ENCODE measurements around the gene SIRT5. TPM values are rescaled to one million over a fixed set of nuclear protein-coding genes. Genes with fewer than 3 reads are reported as not detected.

The SIRT5 gene
- total RNA-seq, 1 experiment from 2014 or later, result 13.8 TPM

GRCh38 chr6:13624871-13625288, 50.5 kb downstream of the SIRT5 start:
- Histone ChIP-seq H3K27ac (ENCODE audit: low read depth, low read length) (no peak overlapping the region), H3K9me2 (ENCODE audit: insufficient read depth) (no peaks in the 10 kb centered on the region), H3K4me2 (ENCODE audit: low read length) (no peak overlapping the region), H3K36me3 (ENCODE audit: control insufficient read depth in 1 of 2, insufficient read depth in 2 of 2, low read length in 2 of 2) (peaks cover 41 to 49% of the 10 kb centered on the region in 2 experiments), H2AFZ (ENCODE audit: low read depth, low read length, poor library complexity, severe bottlenecking) (no peak overlapping the region), H3K9me3 (ENCODE audit: control insufficient read depth in 1 of 2, insufficient read depth in 1 of 2, low read depth in 1 of 2, low read length in 2 of 2) (no peaks in the 10 kb centered on the region), H4K20me1 (ENCODE audit: insufficient read depth) (no peaks in the 10 kb centered on the region), H3K9ac (ENCODE audit: low read length) (no peak overlapping the region), H3K27me3 (ENCODE audit: insufficient read depth, low read length) (no peaks in the 10 kb centered on the region), H3K4me3 (replicated peaks in 1 of 2; ENCODE audit: low read depth in 1 of 2, low read length in 2 of 2) (no peak overlapping the region), H3K79me2 (ENCODE audit: insufficient read depth, low read length) (peaks cover 11% of the 10 kb centered on the region), H3K4me1 (ENCODE audit: control insufficient read depth in 1 of 2, insufficient read depth in 2 of 2, low read length in 2 of 2) (no peaks in the 10 kb centered on the region)
- CTCF ChIA-PET, result interaction anchor here (0.9 to 1.5 kb wide), 11 partner anchors 10 to 440 kb away, joined by 3 to 13 read pairs (median 4); partner anchors contain the start of genes NOL7, SIRT5 and TBC1D7
- peak; percentile 94 for ATAC-seq
- POLR2A ChIA-PET, result interaction anchor here (1.0 kb wide), 1 partner anchor 9 kb away, joined by 5 read pairs; the partner anchor contains the start of gene NOL7
- intact Hi-C loops (cut with micrococcal nuclease), result loop anchor here (1.0 kb wide), 1 partner anchor 289 kb away; no protein-coding TSS in a partner anchor
- TF ChIP-seq TCF7L2 (IDR thresholded peaks at IDR 0.05; ENCODE audit: borderline replicate concordance, extremely low read depth, insufficient read depth, insufficient read length) (no peak), CTCF (IDR thresholded peaks at IDR 0.05 in 2 of 3, conservative IDR thresholded peaks at IDR 0.05 in 1 of 3; ENCODE audit: borderline replicate concordance in 1 of 3, insufficient read depth in 1 of 3, low read depth in 2 of 3, low read length in 2 of 3) (peak in 2 of 3 experiments; percentile 67 to 71; a peak in 4 of 6 replicates), RAD21 (IDR thresholded peaks at IDR 0.05; ENCODE audit: low read depth) (peak; percentile 53)
- BruUV-seq (replicated peaks), result no TSS peak
- DNase-seq (ENCODE audit: low read depth, low spot score), result peak; percentile 47
- RAD21 ChIA-PET (ENCODE audit: low non-redundant PET in 1 of 2, low total read pairs in 2 of 2, uncharacterized antibody in 2 of 2, unreplicated experiment in 2 of 2), result interaction anchor here in 1 of 2 experiments (0.7 kb wide), 1 partner anchor 297 kb away, joined by 3 read pairs; no protein-coding TSS in a partner anchor

- no peak overlapping the region for H3K4me2 ChIP-seq (ENCODE audit: low read length)
- CTCF ChIA-PET, result no interaction called here
- intact Hi-C loops (cut with micrococcal nuclease), result no loop called here
- no peaks in the 10 kb centered on the region for H3K9me3 ChIP-seq (ENCODE audit: control insufficient read depth in 1 of 2, insufficient read depth in 1 of 2, low read depth in 1 of 2, low read length in 2 of 2)
- no peak overlapping the region for H2AFZ ChIP-seq (ENCODE audit: low read depth, low read length, poor library complexity, severe bottlenecking)
- no peaks in the 10 kb centered on the region for H3K9me2 ChIP-seq (ENCODE audit: insufficient read depth)
- H3K27me3 ChIP-seq (ENCODE audit: insufficient read depth, low read length), result no peaks in the 10 kb centered on the region
- H3K4me1 ChIP-seq (ENCODE audit: control insufficient read depth in 1 of 2, insufficient read depth in 2 of 2, low read length in 2 of 2), result no peaks in the 10 kb centered on the region
- H3K27ac ChIP-seq (ENCODE audit: low read depth, low read length), result no peak overlapping the region
- POLR2A ChIA-PET, result no interaction called here
- BruUV-seq (replicated peaks), result no TSS peak
- DNase-seq (ENCODE audit: low read depth, low spot score) (no peak), ATAC-seq (no peak)
- no peaks in the 10 kb centered on the region for H4K20me1 ChIP-seq (ENCODE audit: insufficient read depth)
- H3K9ac ChIP-seq (ENCODE audit: low read length), result no peak overlapping the region
- H3K4me3 ChIP-seq (replicated peaks in 1 of 2; ENCODE audit: low read depth in 1 of 2, low read length in 2 of 2), result no peak overlapping the region
- H3K36me3 ChIP-seq (ENCODE audit: control insufficient read depth in 1 of 2, insufficient read depth in 2 of 2, low read length in 2 of 2), result peaks cover 12 to 19% of the 10 kb centered on the region in 2 experiments; a peak in 2 of 4 replicates
- H3K79me2 ChIP-seq (ENCODE audit: insufficient read depth, low read length), result no peaks in the 10 kb centered on the region
- RAD21 ChIA-PET (ENCODE audit: low non-redundant PET in 1 of 2, low total read pairs in 2 of 2, uncharacterized antibody in 2 of 2, unreplicated experiment in 2 of 2), result no interaction called here
- TF ChIP-seq JUND (IDR thresholded peaks at IDR 0.05) (no peak), EGR1 (IDR thresholded peaks at IDR 0.05; ENCODE audit: low read depth) (no peak), ZFX (IDR thresholded peaks at IDR 0.05) (no peak), POLR2AphosphoS5 (IDR thresholded peaks at IDR 0.05; ENCODE audit: low read depth, low read length) (no peak), CEBPB (IDR thresholded peaks at IDR 0.05; ENCODE audit: low read depth) (no peak), EZH2 (IDR thresholded peaks at IDR 0.05) (no peak), SRF (IDR thresholded peaks at IDR 0.05; ENCODE audit: low read depth) (no peak), RAD21 (IDR thresholded peaks at IDR 0.05; ENCODE audit: low read depth) (no peak), EZH2phosphoT487 (IDR thresholded peaks at IDR 0.05; ENCODE audit: borderline replicate concordance) (no peak), REST (IDR thresholded peaks at IDR 0.05; ENCODE audit: low read depth) (no peak), ZNF274 (IDR thresholded peaks at IDR 0.05; ENCODE audit: low read depth, low read length) (no peak), FOSL1 (IDR thresholded peaks at IDR 0.05; ENCODE audit: low read depth) (no peak), SIN3A (IDR thresholded peaks at IDR 0.05; ENCODE audit: low read depth) (no peak)
Observed at GRCh38 chr6:13629459-13630116, 55.2 kb downstream of the SIRT5 start.
